GM23248 (cell line): Measurements from ENCODE around the gene SIX4.

Experiments used
- EZH2 ChIP-seq: fragments of 200-600 bp; sonication (generic); IDR thresholded peaks from 2 replicates; pipeline ENCODE4 v1.6.1; 2018; ENCODE audit warnings: antibody characterized with exemption, mild to moderate bottlenecking; ENCODE audit not compliant: insufficient read depth, poor library complexity, severe bottlenecking
- EZH2phosphoT487 ChIP-seq: fragments of 200-600 bp; sonication (generic); IDR thresholded peaks from 2 replicates; pipeline ENCODE4 v1.6.1; 2018; ENCODE audit warnings: antibody characterized with exemption, moderate library complexity, mild to moderate bottlenecking, low read depth; ENCODE audit not compliant: insufficient read depth

GRCh38 chr14:60722357-60723115 lies 1.6 kb downstream of the SIX4 start:
- TF ChIP-seq EZH2 (no peak), EZH2phosphoT487 (no peak)
